Rectal smooth muscle tissue (tissue), 1 donor: Measurements from ENCODE around the gene LRRC52.
"Not testable (repeated sequence)": the region's sequence is repeated elsewhere in the genome, so short reads cannot be mapped to it uniquely, and the experiment has no call there.

ENCODE experiments used
- H3K27ac ChIP-seq: one replicate; pipeline ENCODE4 v1.7.0; 2013; ENCODE audit warnings: low read depth, low read length, inconsistent platforms
- H3K27me3 ChIP-seq: one replicate; pipeline ENCODE4 v1.7.0; 2013; ENCODE audit warnings: low read length; ENCODE audit not compliant: control insufficient read depth, insufficient read depth
- H3K36me3 ChIP-seq: one replicate; pipeline ENCODE4 v1.7.0; 2013; ENCODE audit warnings: low read length; ENCODE audit not compliant: control insufficient read depth, insufficient read depth
- H3K4me1 ChIP-seq: one replicate; pipeline ENCODE4 v1.7.0; 2013; ENCODE audit warnings: low read length; ENCODE audit not compliant: control insufficient read depth, insufficient read depth
- H3K4me3 ChIP-seq: one replicate; pipeline ENCODE4 v1.7.0; 2013; ENCODE audit warnings: low read length
- H3K9ac ChIP-seq: one replicate; pipeline ENCODE4 v1.7.0; 2013; ENCODE audit warnings: low read length

Gene LRRC52

DNA sequence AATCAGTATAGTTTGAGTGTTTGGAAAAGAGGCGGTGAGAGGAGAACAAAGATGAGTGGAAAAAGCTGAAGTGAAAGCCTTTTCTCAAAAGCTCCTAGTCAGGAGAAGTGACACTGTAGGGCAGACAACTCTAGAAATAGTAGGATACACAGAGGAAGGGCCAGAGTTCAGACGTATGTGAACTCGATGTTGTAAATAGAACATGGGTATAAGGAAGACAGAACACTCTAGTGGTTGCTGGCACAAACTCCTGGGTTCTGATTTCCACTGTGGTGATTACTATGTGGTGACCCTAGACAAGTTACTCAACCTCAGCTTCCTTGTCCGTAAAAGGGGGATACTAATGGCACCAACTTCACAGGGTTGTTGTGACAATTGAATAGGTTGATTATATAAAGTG is 57.0 kb downstream of the LRRC52 start:
- no peak overlapping the region for H3K9ac ChIP-seq
- H3K27ac ChIP-seq: no peak overlapping the region
- no peaks in the 10 kb centered on the region for H3K36me3 ChIP-seq
- no peaks in the 10 kb centered on the region for H3K4me1 ChIP-seq
- no peaks in the 10 kb centered on the region for H3K27me3 ChIP-seq
- no peak overlapping the region for H3K4me3 ChIP-seq

DNA sequence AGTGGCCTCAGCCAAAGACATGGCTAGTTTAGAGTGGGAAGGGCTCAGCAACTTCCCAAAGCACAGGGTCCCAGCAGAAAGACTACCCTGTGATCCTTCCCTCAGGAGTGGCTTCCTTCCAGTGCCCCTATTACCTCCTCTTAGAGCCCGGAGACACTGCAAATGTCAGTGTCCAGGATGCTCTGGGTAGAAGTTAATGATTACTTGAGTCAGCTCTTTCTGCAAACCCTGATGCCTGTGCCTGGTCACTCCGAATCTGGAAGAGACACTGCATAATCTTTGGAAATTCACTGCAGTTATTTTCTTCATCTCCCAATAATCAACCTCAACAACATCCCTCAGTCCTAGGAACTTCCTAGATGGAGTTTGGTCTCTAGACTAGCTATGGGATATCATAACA is 60.0 kb downstream of the LRRC52 start:
- no peaks in the 10 kb centered on the region for H3K4me1 ChIP-seq
- H3K27ac ChIP-seq: no peak overlapping the region
- no peaks in the 10 kb centered on the region for H3K36me3 ChIP-seq
- H3K9ac ChIP-seq: no peak overlapping the region
- H3K27me3 ChIP-seq: no peaks in the 10 kb centered on the region
- no peak overlapping the region for H3K4me3 ChIP-seq

DNA sequence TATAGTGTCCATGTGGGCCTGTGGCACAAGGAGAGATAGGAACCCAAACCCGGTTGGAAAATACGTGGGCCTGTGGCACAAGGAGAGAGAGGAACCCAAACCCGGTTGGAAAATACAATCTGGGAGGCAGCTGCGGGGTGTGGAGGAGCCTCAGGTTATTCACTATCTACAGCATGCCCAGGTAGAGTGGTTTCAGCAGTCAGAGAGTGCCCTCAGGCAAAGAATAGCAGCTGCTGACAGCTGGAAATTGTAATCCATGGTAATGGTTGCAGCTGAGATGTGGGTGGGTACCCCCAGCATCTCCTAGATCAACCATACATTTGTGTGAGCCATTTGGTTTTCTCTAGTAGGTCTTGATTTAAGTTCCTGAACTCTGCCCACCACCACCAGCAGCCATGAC is 61.4 kb downstream of the LRRC52 start:
- H3K27me3 ChIP-seq: no peaks in the 10 kb centered on the region
- H3K9ac ChIP-seq: no peak overlapping the region
- H3K27ac ChIP-seq: no peak overlapping the region
- no peaks in the 10 kb centered on the region for H3K4me1 ChIP-seq
- no peaks in the 10 kb centered on the region for H3K36me3 ChIP-seq
- no peak overlapping the region for H3K4me3 ChIP-seq

DNA sequence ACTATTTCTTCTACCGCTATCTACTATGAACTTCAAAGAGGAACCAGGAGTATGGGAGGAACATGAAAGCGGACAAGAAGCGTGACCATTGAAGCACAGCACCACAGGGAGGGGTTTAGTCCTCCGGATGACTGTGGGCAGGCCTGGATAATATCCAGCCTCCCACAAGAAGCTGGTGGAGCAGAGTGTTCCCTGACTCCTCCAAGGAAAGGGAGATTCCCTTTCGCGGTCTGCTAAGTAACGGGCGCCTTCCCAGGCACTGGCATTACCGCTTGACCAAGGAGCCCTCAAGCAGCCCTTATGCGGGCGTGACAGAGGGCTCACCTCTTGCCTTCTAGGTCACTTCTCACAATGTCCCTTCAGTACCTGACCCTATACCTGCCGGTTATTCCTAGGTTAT is 62.9 kb downstream of the LRRC52 start:
- not testable (repeated sequence) for H3K4me1 ChIP-seq, H3K36me3 ChIP-seq, H3K9ac ChIP-seq, H3K4me3 ChIP-seq, H3K27ac ChIP-seq, H3K27me3 ChIP-seq

DNA sequence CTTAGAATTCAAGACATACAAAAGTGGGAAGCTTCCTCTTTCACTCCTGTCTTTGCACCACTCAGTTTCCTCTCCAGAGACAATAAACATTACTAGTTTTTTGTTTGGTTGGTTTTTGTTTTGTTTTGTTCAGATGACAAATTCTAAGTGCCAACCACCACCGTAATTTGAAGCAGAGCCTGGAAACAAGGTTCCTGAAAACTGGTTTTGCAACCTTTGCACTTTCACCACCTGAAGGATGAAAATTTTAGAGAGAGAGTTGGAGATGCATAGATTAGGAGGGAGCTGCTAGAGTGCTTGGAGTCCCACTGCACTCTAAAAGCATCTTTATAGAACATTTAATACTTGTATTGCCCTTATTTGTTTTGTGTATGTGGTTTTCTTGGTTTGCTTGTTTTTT is 67.1 kb downstream of the LRRC52 start:
- no peak overlapping the region for H3K27ac ChIP-seq
- H3K9ac ChIP-seq: no peak overlapping the region
- no peaks in the 10 kb centered on the region for H3K4me1 ChIP-seq
- H3K4me3 ChIP-seq: no peak overlapping the region
- H3K27me3 ChIP-seq: no peaks in the 10 kb centered on the region
- H3K36me3 ChIP-seq: no peaks in the 10 kb centered on the region

DNA sequence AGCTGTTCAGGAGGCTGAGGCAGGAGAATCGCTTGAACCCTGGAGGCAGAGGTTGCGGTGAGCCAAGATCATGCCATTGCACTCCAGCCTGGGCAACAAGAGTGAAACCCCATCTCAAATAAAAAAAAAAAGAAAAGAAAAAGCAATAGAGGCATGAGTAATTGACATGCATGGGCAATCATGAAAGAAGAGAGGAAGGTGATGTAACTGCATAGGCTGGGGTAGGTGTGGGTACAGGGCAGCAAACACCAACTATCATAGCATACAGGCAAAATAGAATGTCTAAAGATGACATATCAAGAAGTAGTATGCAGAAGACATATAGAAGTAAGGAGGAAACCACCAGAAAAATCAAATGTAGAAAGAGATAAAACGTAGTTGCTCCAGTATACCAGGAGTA is 68.3 kb downstream of the LRRC52 start:
- H3K9ac ChIP-seq: no peak overlapping the region
- H3K36me3 ChIP-seq: no peaks in the 10 kb centered on the region
- H3K4me3 ChIP-seq: no peak overlapping the region
- H3K4me1 ChIP-seq: no peaks in the 10 kb centered on the region
- no peak overlapping the region for H3K27ac ChIP-seq
- no peaks in the 10 kb centered on the region for H3K27me3 ChIP-seq
